Large intestine (tissue), 3 donors: ENCODE measurements around the gene INPP5E. TPM values are rescaled to one million over a fixed set of nuclear protein-coding genes. Genes with fewer than 3 reads are reported as not detected.
"Not testable (repeated sequence)": the region's sequence is repeated elsewhere in the genome, so short reads cannot be mapped to it uniquely, and the experiment has no call there.

Source experiments
- DNase-seq, 2 donors: peaks; one replicate each; pipeline versions ENCODE4 v3.0.0 to v3.0.0-alpha.2; 2013
- H3K27ac ChIP-seq: one replicate; pipeline ENCODE4 v1.5.1; 2013; ENCODE audit warnings: low read length
- H3K27me3 ChIP-seq: 2 replicates; pipeline ENCODE4 v1.6.1; 2013; ENCODE audit warnings: low read length; ENCODE audit not compliant: control insufficient read depth, insufficient read depth
- H3K36me3 ChIP-seq: 2 replicates; pipeline ENCODE4 v1.6.1; 2013; ENCODE audit warnings: low read length; ENCODE audit not compliant: control insufficient read depth, insufficient read depth
- H3K4me1 ChIP-seq: one replicate; pipeline ENCODE4 v1.6.1; 2013; ENCODE audit warnings: low read length; ENCODE audit not compliant: control insufficient read depth, insufficient read depth
- H3K4me3 ChIP-seq: one replicate; pipeline ENCODE4 v1.5.1; 2013; ENCODE audit warnings: low read length
- H3K9me3 ChIP-seq: one replicate; pipeline ENCODE4 v1.6.1; 2013; ENCODE audit warnings: mild to moderate bottlenecking, low read depth, low read length, moderate library complexity; ENCODE audit not compliant: control insufficient read depth
- WGBS: methylation state at CpG from one replicate; pipeline ENCODE4 v1.1.5; 2013; ENCODE audit warnings: low lambda C conversion rate; ENCODE audit not compliant: insufficient coverage; 5-methylcytosine and 5-hydroxymethylcytosine counted together
- polyA plus RNA-seq: library from polyadenylated mRNA; unstranded; fragments of 120-200 nt; gene quantifications from one replicate; pipeline ENCODE4 v1.2.1, GENCODE V29; 2013

The INPP5E gene
- polyA plus RNA-seq, 1 donor = 12.8 TPM

DNA sequence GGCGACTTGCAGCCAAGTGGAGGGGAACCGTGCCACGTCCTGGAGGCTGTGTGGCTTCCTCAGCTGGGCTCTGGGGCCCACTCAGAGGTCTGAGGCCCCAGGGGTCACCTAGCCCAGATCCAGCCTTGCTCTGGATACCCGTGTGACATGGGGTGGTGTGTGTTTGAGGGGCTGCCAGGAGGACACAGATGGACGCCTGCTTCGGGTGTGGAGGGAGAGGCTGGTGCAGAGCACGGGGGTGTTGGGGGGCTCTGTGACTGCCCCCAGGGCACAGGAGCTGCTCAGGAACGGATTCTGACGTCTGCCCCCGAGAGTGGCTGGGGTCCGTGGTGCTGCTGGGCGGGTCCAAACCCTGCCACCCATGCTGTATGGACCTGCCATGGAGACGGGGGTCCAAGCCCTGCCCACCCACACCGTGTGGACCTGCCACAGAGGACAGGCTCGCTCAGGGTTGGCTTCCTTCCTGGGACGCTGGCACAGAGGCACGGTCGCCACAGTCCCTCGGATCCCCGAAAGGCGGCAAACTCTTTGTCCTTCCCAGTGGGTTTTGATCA, 10.5 kb downstream of the INPP5E start:
- H3K9me3 ChIP-seq = no peaks in the 10 kb centered on the region
- no peaks in the 10 kb centered on the region for H3K4me1 ChIP-seq
- WGBS = no CpG with 5 or more reads among the region's 21 CpGs
- no peak overlapping the region for H3K4me3 ChIP-seq
- peaks cover 56% of the 10 kb centered on the region for H3K36me3 ChIP-seq
- DNase-seq = no peak
- no peak overlapping the region for H3K27ac ChIP-seq
- no peaks in the 10 kb centered on the region for H3K27me3 ChIP-seq

GRCh38 chr9:136426787-136427186, 12.9 kb downstream of the INPP5E start:
- no peaks in the 10 kb centered on the region for H3K4me1 ChIP-seq
- DNase-seq = no peak
- peaks cover 62% of the 10 kb centered on the region for H3K36me3 ChIP-seq
- 89% methylated on average over 1 of the region's 12 CpGs for WGBS
- no peak overlapping the region for H3K27ac ChIP-seq
- H3K4me3 ChIP-seq = no peak overlapping the region
- H3K27me3 ChIP-seq = no peaks in the 10 kb centered on the region
- H3K9me3 ChIP-seq = no peaks in the 10 kb centered on the region

DNA sequence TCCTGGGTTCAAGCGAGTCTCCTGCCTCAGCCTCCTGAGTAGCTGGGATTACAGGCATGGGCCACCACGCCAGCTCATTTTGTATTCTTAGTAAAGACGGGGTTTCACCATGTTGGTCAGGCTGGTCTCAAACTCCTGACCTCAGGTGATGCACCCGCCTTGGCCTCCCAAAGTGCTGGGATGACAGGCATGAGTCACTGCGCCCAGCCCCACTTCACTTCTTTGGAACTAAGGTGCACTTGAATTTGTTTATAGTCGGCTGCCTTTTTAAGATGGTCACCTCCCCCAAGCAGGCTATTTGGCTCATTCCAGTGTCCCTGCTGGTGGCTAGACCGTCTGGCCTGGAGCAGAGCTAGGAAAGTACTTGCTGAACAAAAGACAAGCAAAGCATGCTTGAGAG, 14.3 kb downstream of the INPP5E start:
- H3K36me3 ChIP-seq = peaks cover 66% of the 10 kb centered on the region
- H3K9me3 ChIP-seq, H3K4me3 ChIP-seq, H3K4me1 ChIP-seq, DNase-seq, H3K27ac ChIP-seq, H3K27me3 ChIP-seq: not testable (repeated sequence)
- no CpG with 5 or more reads among the region's 7 CpGs for WGBS

GRCh38 chr9:136424750-136425362, 14.8 kb downstream of the INPP5E start:
- H3K4me3 ChIP-seq = no peak overlapping the region
- DNase-seq = no peak
- H3K4me1 ChIP-seq = no peaks in the 10 kb centered on the region
- no peaks in the 10 kb centered on the region for H3K9me3 ChIP-seq
- H3K27ac ChIP-seq = no peak overlapping the region
- 100% methylated on average over 3 of the region's 27 CpGs for WGBS
- H3K36me3 ChIP-seq = peaks cover 64% of the 10 kb centered on the region
- no peaks in the 10 kb centered on the region for H3K27me3 ChIP-seq

DNA sequence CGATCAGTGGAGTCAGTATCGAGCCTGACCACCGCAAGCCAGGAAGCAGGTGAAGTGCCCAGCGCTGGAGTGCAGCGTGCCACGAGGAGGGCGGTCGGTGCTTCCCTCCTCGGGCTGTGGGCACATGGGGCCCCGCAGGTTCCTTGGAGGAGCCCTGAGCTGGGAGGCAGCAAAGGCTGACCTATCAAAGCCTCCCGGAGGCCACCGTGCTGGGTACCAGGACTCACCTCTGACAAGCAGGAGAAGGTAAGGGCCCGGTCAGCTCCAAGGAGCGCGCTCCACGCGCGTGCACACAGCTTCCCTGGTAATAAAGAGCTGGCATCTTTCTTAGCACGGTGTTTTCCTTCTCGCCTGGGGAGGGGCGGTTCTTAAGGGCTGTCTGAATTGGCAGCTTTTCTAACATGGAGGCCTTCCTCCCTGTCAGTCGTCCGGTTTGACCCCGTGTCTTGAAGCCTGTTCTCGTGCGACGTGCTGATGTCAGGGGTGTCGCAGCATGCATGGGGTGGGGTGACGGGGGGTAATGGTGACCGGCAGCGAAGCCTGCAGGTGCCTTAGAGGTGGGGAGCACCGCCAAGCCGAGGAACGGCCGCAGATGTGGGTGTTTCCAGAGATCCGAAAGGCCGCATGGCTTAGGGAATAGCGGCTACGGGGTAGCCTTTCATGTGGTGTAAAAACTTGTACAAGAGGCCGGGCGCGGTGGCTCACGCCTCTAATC, 16.1 kb downstream of the INPP5E start:
- no peaks in the 10 kb centered on the region for H3K4me1 ChIP-seq
- no peaks in the 10 kb centered on the region for H3K9me3 ChIP-seq
- no peak overlapping the region for H3K4me3 ChIP-seq
- H3K27ac ChIP-seq = no peak overlapping the region
- DNase-seq = no peak
- no peaks in the 10 kb centered on the region for H3K27me3 ChIP-seq
- WGBS = no CpG with 5 or more reads among the region's 43 CpGs
- H3K36me3 ChIP-seq = peaks cover 65% of the 10 kb centered on the region

- Histone ChIP-seq H3K4me3 (no peak overlapping the region), H3K4me1 (no peaks in the 10 kb centered on the region), H3K27ac (no peak overlapping the region), H3K9me3 (no peaks in the 10 kb centered on the region), H3K27me3 (no peaks in the 10 kb centered on the region), H3K36me3 (peaks cover 72% of the 10 kb centered on the region)
- no peak for DNase-seq
- WGBS = no CpG with 5 or more reads among the region's 26 CpGs
Observed at GRCh38 chr9:136422876-136423275, 16.8 kb downstream of the INPP5E start.

DNA sequence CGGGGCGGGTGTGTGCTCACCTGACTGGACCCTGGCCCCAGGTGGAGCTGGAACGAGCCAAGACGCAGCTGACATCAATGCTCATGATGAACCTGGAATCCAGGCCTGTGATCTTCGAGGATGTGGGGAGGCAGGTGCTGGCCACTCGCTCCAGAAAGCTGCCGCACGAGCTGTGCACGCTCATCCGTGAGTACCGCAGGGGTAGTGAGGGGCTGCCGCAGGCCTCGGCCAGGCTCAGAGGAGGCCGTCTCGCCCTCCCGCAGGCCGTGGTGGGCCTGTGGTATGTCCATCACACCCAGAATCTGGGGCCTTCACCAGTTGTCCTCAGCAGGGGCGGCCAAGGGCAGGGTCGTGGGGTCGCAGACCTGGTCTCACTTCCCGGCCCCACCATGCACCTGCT, 17.9 kb downstream of the INPP5E start:
- H3K36me3 ChIP-seq = peaks cover 73% of the 10 kb centered on the region

DNA sequence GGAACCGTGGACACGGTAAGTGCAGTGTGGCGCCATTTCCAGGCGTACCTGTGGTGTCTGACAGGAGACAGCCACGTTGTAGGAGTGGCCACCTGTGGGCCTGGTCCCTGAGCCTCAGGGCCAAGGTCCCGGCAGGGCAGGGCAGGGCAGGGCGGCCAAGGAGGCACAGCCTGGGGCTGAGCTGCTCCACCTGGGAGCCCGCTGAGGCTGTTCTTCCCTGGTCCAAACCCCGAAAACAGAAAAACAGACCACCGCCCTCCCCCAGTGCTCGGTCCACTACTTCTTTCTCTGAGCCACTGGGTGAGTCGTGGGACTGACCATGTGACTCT, 20.6 kb downstream of the INPP5E start:
- no CpG with 5 or more reads among the region's 12 CpGs for WGBS
- no peak overlapping the region for H3K27ac ChIP-seq
- peaks cover 87% of the 10 kb centered on the region for H3K36me3 ChIP-seq

More for the DNA sequence above, 17.9 kb downstream of the INPP5E start:
- H3K27me3 ChIP-seq = no peaks in the 10 kb centered on the region
- no peak overlapping the region for H3K4me3 ChIP-seq
- WGBS = no CpG with 5 or more reads among the region's 21 CpGs
- DNase-seq = no peak
- H3K9me3 ChIP-seq = no peaks in the 10 kb centered on the region
- H3K27ac ChIP-seq = no peak overlapping the region
- H3K4me1 ChIP-seq = no peaks in the 10 kb centered on the region

GRCh38 chr9:136418182-136419091, 21.2 kb downstream of the INPP5E start:
- no peaks in the 10 kb centered on the region for H3K9me3 ChIP-seq
- 100% methylated on average over 6 of the region's 48 CpGs for WGBS
- H3K27ac ChIP-seq = no peak overlapping the region
- H3K4me1 ChIP-seq = no peaks in the 10 kb centered on the region
- H3K4me3 ChIP-seq = no peak overlapping the region
- no peak for DNase-seq
- no peaks in the 10 kb centered on the region for H3K27me3 ChIP-seq
- H3K36me3 ChIP-seq = peaks cover 88% of the 10 kb centered on the region

More for the DNA sequence above, 20.6 kb downstream of the INPP5E start:
- no peak for DNase-seq
- Histone ChIP-seq H3K27me3 (no peaks in the 10 kb centered on the region), H3K4me1 (no peaks in the 10 kb centered on the region), H3K4me3 (no peak overlapping the region), H3K9me3 (no peaks in the 10 kb centered on the region)

GRCh38 chr9:136416914-136417313, 22.7 kb downstream of the INPP5E start:
- no CpG with 5 or more reads among the region's 19 CpGs for WGBS
- Histone ChIP-seq H3K9me3 (no peaks in the 10 kb centered on the region), H3K36me3 (peaks cover 81% of the 10 kb centered on the region), H3K27me3 (no peaks in the 10 kb centered on the region), H3K27ac (no peak overlapping the region), H3K4me1 (peaks cover under 1% of the 10 kb centered on the region), H3K4me3 (no peak overlapping the region)
- no peak for DNase-seq
